HG03175 (cell line): ENCODE results near the gene KREMEN1.

Experiments used
- ATAC-seq: cut with Tn5 transposase; IDR thresholded peaks from one replicate; pipeline ENCODE4 v1.9.1; 2021; ENCODE audit warnings: mild to moderate bottlenecking, moderate library complexity; ENCODE audit not compliant: unreplicated experiment

Gene KREMEN1

DNA sequence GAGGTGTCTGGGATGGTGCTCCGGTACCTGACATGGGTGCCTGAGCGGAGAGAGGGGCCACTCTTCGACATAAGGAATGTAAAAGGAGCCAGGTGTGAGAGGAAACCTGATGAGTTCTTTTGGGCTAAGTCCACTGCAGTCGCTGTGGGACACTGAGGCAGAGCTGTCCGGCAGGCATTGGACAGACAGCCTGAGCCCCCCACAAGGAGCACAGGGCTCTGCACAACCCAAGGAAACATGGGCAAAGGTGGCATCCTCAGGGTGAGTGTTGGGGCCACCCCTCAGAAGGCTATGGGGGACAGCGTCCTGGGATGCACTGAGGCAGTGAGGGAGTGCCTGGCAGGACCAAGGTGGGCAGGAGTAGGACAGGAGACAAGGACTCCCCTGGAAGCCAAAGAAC lies 75.2 kb downstream of the KREMEN1 start:
- ATAC-seq: no peak

DNA sequence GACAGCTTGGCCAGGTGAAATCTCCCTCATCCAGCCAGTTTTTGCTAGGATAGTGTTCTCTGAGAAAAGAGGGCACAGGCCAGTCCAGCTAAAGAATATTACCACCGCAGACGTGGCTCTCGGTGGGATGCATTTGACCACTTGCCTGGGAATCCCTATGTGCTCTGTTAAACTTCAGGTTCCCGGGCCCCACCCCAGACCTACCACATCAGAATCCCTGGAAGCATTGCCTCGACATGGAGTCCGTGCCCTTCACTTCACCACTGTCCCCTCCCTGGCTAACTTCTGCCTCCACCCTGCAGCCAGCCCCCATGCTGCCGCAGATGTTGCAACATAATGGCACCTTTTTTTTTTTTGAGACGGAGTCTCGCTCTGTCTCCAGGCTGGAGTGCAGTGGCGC lies 76.0 kb downstream of the KREMEN1 start:
- no peak for ATAC-seq

DNA sequence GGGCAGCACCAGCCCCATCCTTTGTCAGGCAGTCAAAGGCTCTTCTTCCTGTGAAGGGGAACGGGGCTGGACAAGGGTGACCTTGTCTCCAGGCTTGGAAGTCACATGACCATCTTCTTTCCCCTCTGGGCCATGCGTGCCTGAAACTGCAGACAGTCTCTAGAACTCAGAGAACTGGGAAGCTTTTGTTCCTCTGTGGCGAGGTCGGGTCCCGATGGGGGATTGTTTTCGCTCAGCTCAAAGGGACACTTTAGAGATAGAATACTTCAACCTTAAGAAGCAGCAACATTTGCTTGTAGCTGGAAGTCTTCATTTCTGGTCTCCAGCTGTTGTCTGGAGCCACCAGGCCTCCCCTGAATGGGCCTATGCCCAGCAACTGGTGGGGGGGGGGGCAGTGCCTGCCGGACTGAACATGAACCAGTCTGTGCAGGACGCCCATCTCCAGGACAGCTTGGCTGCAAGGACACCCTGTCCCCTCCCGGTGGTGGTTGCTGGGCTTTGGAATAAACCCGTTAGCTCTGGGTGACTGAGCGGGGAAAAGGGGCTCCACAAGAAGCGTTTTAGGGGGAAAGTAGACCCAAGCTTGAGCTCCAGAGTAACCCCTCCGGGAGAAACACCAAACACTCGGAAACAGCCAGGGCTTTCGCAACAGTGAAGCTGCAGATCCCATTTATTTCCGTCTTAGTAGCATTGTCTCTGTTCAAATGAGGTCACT lies 77.2 kb downstream of the KREMEN1 start:
- no peak for ATAC-seq

DNA sequence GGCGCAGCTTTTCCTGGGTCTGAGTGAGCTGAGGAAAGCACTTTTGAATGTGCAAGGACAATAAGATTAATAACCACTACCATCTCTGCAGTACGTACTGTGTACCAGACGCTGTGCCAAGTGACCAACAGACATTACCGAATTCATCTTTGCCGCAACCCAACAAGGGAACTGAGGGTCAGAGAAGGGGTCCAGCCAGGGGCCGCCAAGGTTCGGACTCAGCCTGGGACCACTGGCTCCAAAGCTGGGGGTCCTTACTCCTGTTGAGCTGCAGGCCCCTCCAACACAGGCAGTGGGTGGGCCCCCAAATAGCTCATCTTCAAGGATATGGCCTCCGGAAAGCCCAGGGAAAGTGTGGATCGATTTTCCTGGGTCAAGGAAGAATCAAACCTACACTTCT lies 77.9 kb downstream of the KREMEN1 start:
- no peak for ATAC-seq

DNA sequence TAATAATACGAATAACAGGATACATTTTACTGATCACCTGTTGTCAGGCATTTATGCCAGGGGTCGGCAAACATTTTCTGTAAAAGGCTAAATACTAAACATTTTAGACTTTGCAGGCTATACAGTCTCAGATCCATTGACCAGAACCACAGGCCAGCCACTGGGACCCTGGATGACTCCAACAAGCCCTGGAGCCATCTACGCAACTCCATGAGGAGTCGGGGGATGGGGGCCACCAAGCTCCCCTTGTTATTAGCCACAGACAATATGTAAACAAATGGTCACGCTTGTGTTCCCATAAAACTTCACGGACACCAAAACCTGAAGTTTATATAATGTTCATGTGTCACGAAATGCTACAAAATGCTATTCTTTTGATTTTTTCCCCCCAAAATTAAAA lies 78.5 kb downstream of the KREMEN1 start:
- no peak for ATAC-seq

DNA sequence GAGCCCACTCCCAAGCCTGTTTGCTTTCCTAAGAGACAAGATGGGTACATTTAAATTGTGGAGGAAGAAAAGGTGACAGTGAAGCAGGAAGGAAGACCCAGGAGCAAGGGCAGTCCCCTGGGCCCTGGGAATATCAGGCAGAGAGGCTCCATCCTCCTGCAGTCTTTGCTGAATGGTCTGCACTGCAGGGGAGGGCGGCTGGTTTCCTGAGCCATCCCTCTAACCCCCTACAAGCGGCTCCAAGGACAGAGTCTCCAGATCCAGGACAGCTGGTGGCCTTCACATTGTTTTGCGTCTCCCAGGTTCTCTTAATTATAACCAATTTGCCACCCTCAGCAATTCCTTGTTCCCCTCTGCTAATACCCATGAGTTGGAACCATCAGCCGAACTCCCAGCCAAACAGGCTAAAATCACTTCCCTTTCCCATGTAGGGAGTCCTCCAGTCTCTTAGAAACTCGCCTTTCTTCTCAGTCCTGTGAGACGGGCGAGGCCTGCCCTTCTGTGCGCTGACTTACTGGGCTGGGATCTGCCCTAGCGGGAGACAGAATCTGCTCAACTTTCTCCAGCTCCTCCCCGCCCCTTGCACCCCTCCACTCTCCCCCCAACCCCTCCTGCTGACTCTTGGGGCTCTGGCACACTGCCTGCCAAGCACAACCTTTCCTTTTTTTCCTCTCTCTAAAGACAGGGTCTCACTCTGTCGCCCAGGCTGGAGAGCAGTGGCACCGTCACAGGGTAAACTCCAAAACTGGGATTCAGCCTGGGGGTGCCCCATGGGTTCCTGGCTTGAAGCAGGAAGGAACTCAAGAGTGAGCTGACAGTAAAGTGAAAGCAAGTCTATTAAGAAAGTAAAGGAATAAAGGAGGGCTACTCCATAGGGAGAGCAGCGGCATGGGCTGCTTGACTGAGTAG lies 79.5 kb downstream of the KREMEN1 start:
- ATAC-seq: no peak

DNA sequence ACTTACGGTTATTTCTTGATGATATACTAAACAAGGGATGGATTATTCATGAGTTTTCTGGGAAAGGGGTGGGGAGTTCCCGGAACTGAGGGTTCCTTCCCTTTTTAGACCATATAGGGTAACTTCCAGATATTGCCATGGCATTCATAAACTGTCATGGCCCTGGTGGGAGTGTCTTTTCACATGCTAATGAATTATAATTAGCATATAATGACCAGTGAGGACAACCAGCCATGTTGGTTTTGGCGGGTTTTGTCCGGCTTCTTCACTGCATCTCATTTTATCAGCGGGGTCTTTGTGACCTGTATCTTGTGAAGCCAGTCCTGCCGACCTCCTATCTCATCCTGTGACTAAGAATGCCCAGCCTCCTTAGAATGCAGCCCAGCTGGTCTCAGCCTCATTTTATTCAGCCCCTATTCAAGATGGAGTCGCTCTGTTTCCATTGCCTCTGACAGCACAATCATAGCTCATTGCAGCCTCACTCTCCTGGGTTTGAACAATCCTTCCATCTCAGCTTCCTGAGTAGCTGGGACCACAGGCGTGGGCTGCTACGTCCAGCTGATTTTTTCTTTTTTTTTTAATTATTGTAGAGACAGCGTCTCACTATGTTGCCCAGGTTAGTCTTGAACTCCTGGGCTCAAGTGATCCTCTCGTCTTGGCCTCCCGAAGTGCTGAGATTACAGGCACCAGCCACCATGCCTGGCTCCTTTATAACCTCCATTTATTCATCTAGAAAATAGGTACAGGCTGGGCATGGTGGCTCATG lies 80.3 kb downstream of the KREMEN1 start:
- ATAC-seq: no peak

DNA sequence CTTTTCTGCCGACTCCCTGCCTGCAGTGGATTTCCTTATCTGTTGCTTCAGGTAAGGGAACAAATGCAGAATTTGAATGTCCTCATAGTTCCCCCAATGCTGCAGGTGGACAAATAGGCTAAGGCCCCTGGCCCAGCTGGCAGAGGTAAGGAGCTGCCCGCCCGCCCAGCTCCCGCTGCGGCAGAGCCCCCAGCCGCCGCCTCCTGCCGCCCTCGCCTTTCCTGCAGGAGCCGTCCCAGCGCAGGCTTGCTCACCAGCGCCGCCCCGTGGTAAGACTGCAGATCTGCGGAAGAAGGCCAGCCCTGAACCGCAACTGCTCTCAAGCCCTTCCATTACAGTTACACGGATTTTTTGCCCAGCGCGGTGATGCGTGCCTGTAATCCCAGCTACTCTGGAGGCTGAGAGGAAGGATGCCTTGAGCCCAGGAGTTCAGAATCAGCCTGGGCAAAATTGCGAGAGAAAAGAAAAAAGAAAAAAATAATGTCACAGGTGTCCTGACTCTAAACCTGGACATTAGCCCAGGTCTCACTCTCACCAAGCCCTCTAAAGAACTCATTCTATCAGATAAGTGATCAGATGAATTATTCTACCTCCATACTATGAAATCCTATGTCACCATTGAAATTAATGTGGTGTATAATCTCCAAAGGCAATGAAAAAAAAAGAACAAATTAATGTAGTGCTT lies 81.7 kb downstream of the KREMEN1 start:
- ATAC-seq: peak; percentile 51

DNA sequence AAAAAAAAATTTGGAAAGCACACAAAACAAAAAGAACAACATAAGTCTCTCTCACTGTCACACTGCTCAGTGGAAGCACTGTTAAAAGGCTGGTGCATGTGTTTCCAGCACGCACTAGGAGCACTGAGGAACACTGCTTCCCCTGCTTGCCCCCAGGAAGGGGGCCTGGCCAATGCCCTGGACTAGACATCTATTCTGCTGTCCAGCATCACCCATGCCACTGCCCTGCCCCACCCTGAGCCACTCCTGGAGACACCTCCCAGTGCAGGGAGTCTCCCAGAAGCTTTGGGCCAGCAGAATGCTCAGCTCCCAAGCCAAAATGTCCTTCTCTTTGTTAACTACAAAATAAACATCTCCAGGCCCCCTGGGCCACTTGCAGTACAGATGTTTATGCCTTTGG lies 83.1 kb downstream of the KREMEN1 start:
- no peak for ATAC-seq

DNA sequence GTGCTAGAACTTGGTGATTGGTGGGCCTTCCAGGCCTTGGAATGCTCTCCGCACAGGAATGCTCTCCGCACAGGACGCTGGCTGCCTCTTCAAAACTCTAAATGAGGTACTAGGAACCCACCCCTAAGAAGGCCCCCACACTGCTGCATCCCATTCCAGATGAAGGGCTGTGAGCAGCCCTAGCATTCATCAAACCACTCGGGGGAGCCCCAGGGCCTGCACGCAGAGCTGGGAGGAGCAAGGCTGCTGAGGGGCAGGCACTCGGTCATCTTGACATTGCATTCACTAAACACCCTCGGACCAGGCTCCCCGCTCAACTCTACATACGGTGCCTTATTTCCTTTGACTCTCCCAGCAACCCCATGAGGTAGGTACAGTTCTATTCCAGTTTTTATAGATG lies 83.7 kb downstream of the KREMEN1 start:
- no peak for ATAC-seq

DNA sequence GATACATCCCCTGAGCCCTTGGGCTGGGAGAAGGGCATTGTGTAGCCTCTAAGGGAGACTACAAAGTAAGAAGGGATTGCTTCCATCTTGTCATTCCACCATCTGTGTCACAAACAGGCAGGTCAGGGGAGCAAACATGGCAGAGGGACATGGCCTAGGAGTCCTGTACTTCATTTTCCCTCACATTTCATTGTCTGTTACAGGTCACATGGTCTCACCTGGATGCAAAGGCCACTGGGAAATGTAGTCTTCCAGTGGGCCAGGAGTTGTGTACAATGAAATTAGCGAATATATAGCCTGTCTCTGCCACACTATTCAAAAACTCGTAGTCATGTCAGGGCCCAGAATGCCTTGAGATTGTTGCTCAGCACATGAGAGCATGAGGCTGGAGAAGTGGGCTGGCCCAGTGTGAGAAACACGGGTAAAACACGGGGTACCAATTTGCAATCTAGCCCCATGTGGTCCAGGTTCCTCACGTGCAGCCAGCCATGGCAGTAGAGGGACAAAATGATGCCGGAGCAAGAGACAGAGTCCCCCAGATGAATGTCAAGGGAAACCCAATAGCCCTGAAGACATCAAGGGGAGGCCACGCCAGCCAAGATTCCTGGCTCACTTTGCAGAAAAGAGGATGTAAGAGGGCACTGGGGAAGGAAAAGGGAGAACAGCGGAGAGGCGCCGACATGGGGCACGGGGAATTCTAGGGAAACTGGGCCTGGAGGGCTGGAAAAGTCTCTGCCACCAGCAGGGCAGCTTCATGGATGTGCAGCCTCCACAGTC lies 85.1 kb downstream of the KREMEN1 start:
- no peak for ATAC-seq

DNA sequence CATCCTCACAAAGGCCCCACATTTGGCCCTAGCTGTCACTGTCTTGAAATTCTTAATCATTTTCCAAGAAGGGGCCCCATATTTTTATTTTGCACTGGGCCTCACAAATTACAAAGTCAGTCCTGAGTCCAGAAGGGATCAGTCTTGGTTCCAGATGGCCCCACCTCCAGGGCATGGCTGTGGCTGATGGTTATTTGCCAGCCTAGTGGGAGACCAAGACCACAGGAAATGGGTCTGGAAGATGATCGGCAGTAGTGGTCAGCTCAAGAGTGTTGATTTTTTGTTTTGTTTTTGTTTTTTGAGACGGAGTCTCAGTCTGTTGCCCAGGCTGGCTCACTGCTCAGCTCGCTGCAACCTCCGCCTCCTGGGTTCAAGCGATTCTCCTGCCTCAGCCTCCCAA lies 85.7 kb downstream of the KREMEN1 start:
- no peak for ATAC-seq

DNA sequence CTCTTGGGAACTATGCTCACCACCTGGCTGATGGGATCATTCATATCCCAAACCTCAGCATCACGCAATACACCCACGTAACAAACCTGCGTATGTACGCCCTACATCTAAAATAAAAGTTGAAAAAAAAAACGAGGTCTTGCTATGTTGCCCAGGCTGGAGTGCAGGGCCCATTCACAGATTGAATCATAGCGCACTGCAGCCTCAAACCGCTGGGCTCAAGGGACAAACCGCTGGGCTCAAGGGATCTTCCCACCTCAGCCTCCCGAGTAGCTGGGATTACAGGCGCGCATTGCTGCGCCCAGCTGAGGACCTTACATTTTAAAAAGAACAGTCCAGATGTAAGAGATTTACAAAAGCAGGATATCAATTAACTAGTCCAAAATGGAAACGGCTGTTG lies 91.0 kb downstream of the KREMEN1 start:
- no peak for ATAC-seq

DNA sequence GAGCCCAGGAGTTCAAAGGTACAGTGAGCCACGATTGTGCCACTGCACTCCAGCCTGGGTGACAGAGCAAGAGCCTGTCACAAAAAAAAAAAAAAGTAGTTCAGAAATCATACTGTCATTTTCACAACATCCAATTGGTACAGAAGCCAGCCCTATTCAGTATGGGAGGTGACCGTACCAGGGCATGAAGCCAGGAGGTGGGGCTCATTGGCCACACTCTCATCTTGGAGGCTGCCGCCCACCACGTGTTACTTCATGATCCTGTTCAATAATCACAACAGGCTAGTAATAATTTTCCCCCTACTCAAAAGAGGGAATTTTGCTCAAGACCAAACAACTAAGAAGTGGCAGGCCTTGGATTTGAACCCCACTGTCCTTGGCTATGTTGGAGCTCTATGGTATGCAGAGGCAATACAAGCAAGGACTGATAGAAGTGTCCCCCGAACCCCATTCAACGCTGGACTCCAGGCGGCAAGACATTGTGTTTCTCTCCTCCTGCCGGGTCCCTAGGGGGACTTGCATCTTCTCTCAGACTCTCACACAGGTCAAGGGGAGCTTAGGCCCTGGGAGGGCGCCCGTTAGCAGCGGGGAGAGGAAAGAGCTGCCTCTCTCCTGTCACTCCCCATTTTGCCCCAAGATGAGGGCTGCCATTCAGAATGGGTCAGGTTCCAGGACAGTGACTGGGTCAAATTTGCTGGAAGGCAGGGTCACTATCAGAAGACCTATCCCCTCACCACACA lies 92.7 kb downstream of the KREMEN1 start:
- no peak for ATAC-seq

DNA sequence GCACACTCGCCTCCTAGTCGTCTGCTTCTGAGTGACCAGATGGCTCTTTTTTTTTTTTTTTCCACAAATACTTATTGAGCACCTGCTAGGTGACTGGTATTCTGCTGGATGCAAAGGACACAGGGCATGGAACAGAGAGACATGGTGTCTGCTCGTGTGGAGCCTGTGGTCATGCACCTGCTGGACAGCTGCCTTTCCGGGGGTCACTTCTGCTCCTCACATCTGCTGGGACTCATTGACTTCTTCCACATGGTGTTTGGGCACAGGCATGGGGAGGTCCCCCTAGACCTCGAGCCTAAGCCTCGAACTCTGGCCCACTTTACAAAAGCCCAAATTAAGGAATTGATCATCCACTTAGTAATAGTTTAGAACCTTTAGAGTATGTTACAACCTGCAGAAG lies 93.3 kb downstream of the KREMEN1 start:
- no peak for ATAC-seq

DNA sequence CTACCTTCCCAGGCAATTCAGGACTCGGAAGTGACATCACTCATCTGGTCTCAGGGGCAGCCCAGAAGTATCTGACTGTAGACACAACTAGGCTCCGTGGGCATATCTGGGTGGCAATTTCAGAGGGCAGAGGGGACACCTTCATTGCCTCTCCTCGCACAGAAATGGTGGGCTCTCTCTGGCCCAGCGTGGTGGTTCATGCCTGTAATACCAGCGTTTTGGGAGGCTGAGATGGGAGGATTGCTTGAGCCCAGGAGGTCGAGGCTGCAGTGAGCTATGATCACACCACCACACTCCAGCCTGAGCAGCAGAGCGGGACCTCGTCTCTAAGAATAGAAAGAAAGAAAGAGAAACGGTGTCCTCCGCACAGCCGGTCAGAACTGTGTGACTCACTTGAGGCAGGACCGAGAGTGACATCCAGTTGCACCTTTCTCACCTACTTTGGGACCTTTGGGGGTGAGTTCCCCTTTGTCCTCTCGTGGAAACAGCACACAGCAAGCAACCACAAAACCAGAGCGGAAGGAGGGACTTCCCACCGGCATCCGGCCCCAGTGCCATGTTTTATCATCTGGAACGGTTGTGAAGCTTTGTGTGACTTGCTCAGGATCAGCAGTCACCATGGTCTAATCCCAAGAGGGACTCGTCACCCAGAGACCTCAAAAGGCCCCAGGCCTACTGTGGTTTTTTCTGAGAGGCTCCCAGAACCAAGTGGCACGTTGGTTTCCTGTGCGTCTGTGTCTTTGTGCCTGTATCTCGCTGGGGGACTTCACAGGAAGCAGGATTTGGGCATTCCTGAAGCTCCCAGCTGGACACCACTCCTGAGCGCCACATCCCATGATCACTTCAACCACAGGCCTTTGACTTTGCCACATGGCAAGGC lies 94.4 kb downstream of the KREMEN1 start:
- peak; percentile 93 for ATAC-seq

DNA sequence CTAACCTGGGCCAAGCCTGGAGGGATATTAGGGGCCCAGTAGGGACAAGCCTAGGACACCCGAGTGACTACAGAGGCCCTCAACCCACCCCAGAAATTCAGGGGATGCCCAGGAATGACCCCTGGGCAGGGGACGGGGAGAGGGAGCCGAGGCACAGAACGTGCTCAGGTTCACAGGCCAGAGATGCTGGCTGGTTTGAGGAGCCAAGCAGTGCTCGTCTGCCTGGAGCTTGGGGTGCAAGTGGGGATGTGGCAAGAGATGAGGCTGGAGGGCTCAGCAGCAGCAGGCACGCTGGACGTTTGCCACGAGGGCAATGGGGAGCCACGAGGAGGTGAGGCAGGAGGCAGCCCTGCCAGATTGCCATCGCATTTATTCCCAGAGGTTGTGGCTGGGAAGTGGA lies 98.9 kb downstream of the KREMEN1 start:
- ATAC-seq: no peak

DNA sequence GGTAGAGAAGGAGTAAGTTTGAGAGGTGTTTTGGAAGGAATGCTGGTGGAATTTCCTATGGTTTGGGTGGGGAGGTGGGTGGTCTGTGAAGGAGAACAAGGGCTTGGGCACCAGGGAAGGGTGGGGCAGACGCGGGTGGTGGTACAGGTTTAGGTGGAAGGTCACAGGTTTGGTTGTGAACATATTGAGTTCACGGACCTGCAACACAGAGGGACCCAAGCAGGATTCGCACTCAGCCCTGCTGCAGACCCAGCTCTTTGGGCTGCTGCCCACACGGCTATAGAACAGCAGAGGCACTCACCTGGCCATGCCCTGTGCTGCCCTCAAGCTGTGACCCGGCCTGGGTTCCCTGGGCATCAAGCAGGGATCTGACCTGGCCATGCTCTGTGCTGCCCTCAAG lies 99.4 kb downstream of the KREMEN1 start:
- ATAC-seq: no peak
